Astrocyte of the spinal cord (primary cell): ENCODE results near the gene PMM2.

Experiments used
- DNase-seq: peaks from one replicate; pipeline ENCODE4 v3.0.0; 2011; ENCODE audit warnings: low read depth, low spot score
- H3K4me3 ChIP-seq: 2 replicates; pipeline ENCODE4 v1.5.1; 2011; ENCODE audit warnings: low read depth, mild to moderate bottlenecking, low read length, moderate library complexity
- CTCF ChIP-seq: IDR thresholded peaks from 2 replicates; pipeline ENCODE4 v1.5.1; 2012; ENCODE audit warnings: low read depth, mild to moderate bottlenecking, low read length, inconsistent platforms
- in situ Hi-C: cut with HindIII; loops from 2 replicates; pipeline ENCODE4 v1.10.0; 2017; ENCODE audit warnings: low sequenced_read_pairs

Gene PMM2

GRCh38 chr16:8788578-8789172, 9.0 kb upstream of the PMM2 start:
- TF ChIP-seq CTCF: no peak
- in situ Hi-C loops: no loop called here
- no peak overlapping the region for H3K4me3 ChIP-seq
- no peak for DNase-seq

GRCh38 chr16:8795091-8795490, 2.5 kb upstream of the PMM2 start:
- no peak overlapping the region for H3K4me3 ChIP-seq
- no peak for DNase-seq

GRCh38 chr16:8795818-8796217, 1.8 kb upstream of the PMM2 start:
- TF ChIP-seq CTCF: no peak
- in situ Hi-C loops: no loop called here
- no peak for DNase-seq
- no peak overlapping the region for H3K4me3 ChIP-seq

More at GRCh38 chr16:8795091-8795490, 2.5 kb upstream of the PMM2 start:
- no peak for TF ChIP-seq CTCF
- in situ Hi-C loops: no loop called here

GRCh38 chr16:8796469-8797363, 923 bp upstream of the PMM2 start:
- DNase-seq: no peak
- in situ Hi-C loops: no loop called here
- no peak for TF ChIP-seq CTCF

GRCh38 chr16:8798174-8798527, 512 bp downstream of the PMM2 start:
- H3K4me3 ChIP-seq: peak overlapping the region; percentile 78
- DNase-seq: peak; percentile 3
- no peak for TF ChIP-seq CTCF
- in situ Hi-C loops: no loop called here

More at GRCh38 chr16:8796469-8797363, 923 bp upstream of the PMM2 start:
- H3K4me3 ChIP-seq: peak overlapping the region; percentile 78

- TF ChIP-seq CTCF: no peak
- H3K4me3 ChIP-seq: peak overlapping the region; percentile 78
- in situ Hi-C loops: no loop called here
- no peak for DNase-seq
Observed at GRCh38 chr16:8798535-8799157, 1.0 kb downstream of the PMM2 start.
